ENCODE data around the gene LRRC71. TPM values are rescaled to one million over a fixed set of nuclear protein-coding genes. Genes with fewer than 3 reads are reported as not detected.

LRRC71 gene
- total and polyA plus RNA-seq, 10 of the 15 experiments (the other 5 are each of a cell fraction or from before 2014, with no cell fraction given), result not detected

- TF ChIP-seq NKRF (conservative IDR thresholded peaks at IDR 0.05), result no peak
Measured at GRCh38 chr1:156951371-156951770, 30.9 kb downstream of the LRRC71 start (continued).

- Histone ChIP-seq H2AFZ (ENCODE audit: control insufficient read depth, low read depth, low read length) (no peak overlapping the region), H3K4me1 (ENCODE audit: control insufficient read depth, insufficient read depth, low read length) (no peaks in the 10 kb centered on the region), H3K27ac (ENCODE audit: control insufficient read depth, insufficient read depth) (no peak overlapping the region), H3K9ac (ENCODE audit: control insufficient read depth, insufficient read depth, low read length) (no peak overlapping the region), H3K4me2 (ENCODE audit: control insufficient read depth, insufficient read depth) (no peak overlapping the region), H3K4me3 (no peak overlapping the region), H4K20me1 (ENCODE audit: control insufficient read depth, insufficient read depth) (no peaks in the 10 kb centered on the region), H3K36me3 (ENCODE audit: control insufficient read depth in 2 of 2, insufficient read depth in 2 of 2, low read length in 1 of 2) (peaks cover 3 to 9% of the 10 kb centered on the region in 2 experiments), H3K79me2 (ENCODE audit: control insufficient read depth, insufficient read depth, low read length) (no peaks in the 10 kb centered on the region), H3K27me3 (replicated peaks in 1 of 2; ENCODE audit: control insufficient read depth in 2 of 2, insufficient read depth in 2 of 2, low read length in 1 of 2) (no peaks in the 10 kb centered on the region; a peak in 1 of 4 replicates), H3K9me3 (replicated peaks; ENCODE audit: control insufficient read depth, insufficient read depth, low read length) (no peaks in the 10 kb centered on the region)
- intact Hi-C loops (cut with micrococcal nuclease; ENCODE audit: unreplicated experiment) (no loop called here), in situ Hi-C loops (cut with MboI) (no loop called here)
- ChIA-PET CTCF (no interaction called here), RAD21 (ENCODE audit: unreplicated experiment) (no interaction called here), POLR2A (no interaction called here), SMC1A (ENCODE audit: uncharacterized antibody, unreplicated experiment) (no interaction called here)
- no peak for DNase-seq (ENCODE audit: low read depth, low spot score)
- no peak for ATAC-seq
- WGBS (ENCODE audit: insufficient coverage, insufficient replicate concordance, low lambda C conversion rate, missing lambda C conversion rate), result 100% methylated on average over 2 of the region's 2 CpGs
- BruUV-seq (replicated peaks), result no TSS peak
- no peak for FAIRE-seq
- TF ChIP-seq NFYB (IDR thresholded peaks at IDR 0.05; ENCODE audit: insufficient read depth, low read depth, low read length) (no peak), IKZF1 (conservative IDR thresholded peaks at IDR 0.05) (no peak), ASH2L (IDR thresholded peaks at IDR 0.05; ENCODE audit: borderline replicate concordance, low read depth) (no peak), ATF3 (IDR thresholded peaks at IDR 0.05; ENCODE audit: borderline replicate concordance, extremely low read depth, low read depth, low read length) (no peak), IRF3 (IDR thresholded peaks at IDR 0.05) (no peak), PML (IDR thresholded peaks at IDR 0.05; ENCODE audit: low read length) (no peak), ESRRA (IDR thresholded peaks at IDR 0.05; ENCODE audit: low read length) (no peak), SIN3A (IDR thresholded peaks at IDR 0.05; ENCODE audit: low read depth, low read length) (no peak), BCL11A (IDR thresholded peaks at IDR 0.05; ENCODE audit: low read depth, low read length) (no peak), ZNF207 (IDR thresholded peaks at IDR 0.05; ENCODE audit: borderline replicate concordance) (no peak), FOXK2 (IDR thresholded peaks at IDR 0.05) (no peak), ZNF217 (IDR thresholded peaks at IDR 0.05) (no peak), NFIC (IDR thresholded peaks at IDR 0.05; ENCODE audit: low read depth, low read length) (no peak), NR2F1 (conservative IDR thresholded peaks at IDR 0.05) (no peak), HDAC6 (IDR thresholded peaks at IDR 0.05; ENCODE audit: unreplicated experiment) (no peak), NKRF (conservative IDR thresholded peaks at IDR 0.05) (no peak), MYB (IDR thresholded peaks at IDR 0.05; ENCODE audit: borderline replicate concordance, low read depth, low read length) (no peak)
Measured at GRCh38 chr1:156953571-156953970, 33.1 kb downstream of the LRRC71 start.

Data from GM12878 (cell line).